ENCODE data around the gene RNF103. TPM values are rescaled to one million over a fixed set of nuclear protein-coding genes. Genes with fewer than 3 reads are reported as not detected.

RNF103 gene
- total and polyA plus RNA-seq, 3 donors from 2014 or later: 48.2 to 59.7 (median 53.7) TPM

- no peak for DNase-seq
- Histone ChIP-seq H3K9me3 (no peaks in the 10 kb centered on the region), H3K27ac (no peak overlapping the region), H3K4me1 (no peaks in the 10 kb centered on the region), H3K36me3 (ENCODE audit: low read depth, missing control alignments) (peaks cover 6% of the 10 kb centered on the region), H3K27me3 (no peaks in the 10 kb centered on the region), H3K4me3 (no peak overlapping the region)
- TF ChIP-seq CTCF (IDR thresholded peaks at IDR 0.05): no peak
- TF ChIP-seq POLR2A (IDR thresholded peaks at IDR 0.05): no peak
- intact Hi-C loops (cut with DNase I; ENCODE audit: low total_unique reads): no loop called here
- WGBS, 2 donors: 93 to 97% methylated on average over 1 of the region's 1 CpG
Measured at GRCh38 chr2:86610871-86611270, 12.8 kb downstream of the RNF103 start.

GRCh38 chr2:86608832-86609410, 14.7 kb downstream of the RNF103 start:
- 83 to 89% methylated on average over 2 of the region's 2 CpGs for WGBS, 2 donors
- no peak for DNase-seq
- intact Hi-C loops (cut with DNase I; ENCODE audit: low total_unique reads): no loop called here
- H3K27ac ChIP-seq: no peak overlapping the region
- peaks cover 6% of the 10 kb centered on the region for H3K36me3 ChIP-seq (ENCODE audit: low read depth, missing control alignments)
- no peak overlapping the region for H3K4me3 ChIP-seq
- H3K4me1 ChIP-seq: no peaks in the 10 kb centered on the region
- H3K9me3 ChIP-seq: no peaks in the 10 kb centered on the region
- TF ChIP-seq POLR2A (IDR thresholded peaks at IDR 0.05): no peak
- no peaks in the 10 kb centered on the region for H3K27me3 ChIP-seq

GRCh38 chr2:86603905-86604304, 19.8 kb downstream of the RNF103 start:
- no peaks in the 10 kb centered on the region for H3K27me3 ChIP-seq

GRCh38 chr2:86598966-86599365, 24.7 kb downstream of the RNF103 start:
- Histone ChIP-seq H3K36me3 (ENCODE audit: low read depth, missing control alignments) (no peaks in the 10 kb centered on the region), H3K9me3 (no peaks in the 10 kb centered on the region), H3K4me1 (no peaks in the 10 kb centered on the region), H3K27me3 (no peaks in the 10 kb centered on the region), H3K27ac (no peak overlapping the region), H3K4me3 (no peak overlapping the region)
- no peak for DNase-seq
- no peak for TF ChIP-seq CTCF (IDR thresholded peaks at IDR 0.05)
- no peak for TF ChIP-seq POLR2A (IDR thresholded peaks at IDR 0.05)
- intact Hi-C loops (cut with DNase I; ENCODE audit: low total_unique reads): no loop called here
- WGBS, 2 donors: 72 to 76% methylated on average over 2 of the region's 2 CpGs

More at GRCh38 chr2:86603905-86604304, 19.8 kb downstream of the RNF103 start:
- TF ChIP-seq POLR2A (IDR thresholded peaks at IDR 0.05) (no peak), CTCF (IDR thresholded peaks at IDR 0.05) (no peak)
- Histone ChIP-seq H3K4me3 (no peak overlapping the region), H3K9me3 (no peaks in the 10 kb centered on the region), H3K27ac (no peak overlapping the region), H3K4me1 (no peaks in the 10 kb centered on the region), H3K36me3 (ENCODE audit: low read depth, missing control alignments) (no peaks in the 10 kb centered on the region)
- intact Hi-C loops (cut with DNase I; ENCODE audit: low total_unique reads): no loop called here
- 87 to 89% methylated on average over 4 of the region's 4 CpGs for WGBS, 2 donors
- no peak for DNase-seq

- intact Hi-C loops (cut with DNase I; ENCODE audit: low total_unique reads): no loop called here
Measured at GRCh38 chr2:86596118-86596517, 27.5 kb downstream of the RNF103 start.

More at GRCh38 chr2:86596118-86596517, 27.5 kb downstream of the RNF103 start:
- Histone ChIP-seq H3K36me3 (ENCODE audit: low read depth, missing control alignments) (no peaks in the 10 kb centered on the region), H3K27me3 (no peaks in the 10 kb centered on the region), H3K27ac (no peak overlapping the region), H3K4me1 (no peaks in the 10 kb centered on the region), H3K9me3 (no peaks in the 10 kb centered on the region), H3K4me3 (no peak overlapping the region)
- no peak for DNase-seq
- 40 to 57% methylated on average over 2 of the region's 2 CpGs for WGBS, 2 donors
- TF ChIP-seq POLR2A (IDR thresholded peaks at IDR 0.05) (no peak), CTCF (IDR thresholded peaks at IDR 0.05) (no peak)

All from testis (tissue), 3 donors.